Hematopoietic multipotent progenitor cell treated with erythropoietin and hydrocortisone succinate and interleukin-3 and kit ligand, for 8 days (in vitro differentiated cells): Measurements from ENCODE around the gene PRR29.
"Not testable (repeated sequence)": the region's sequence is repeated elsewhere in the genome, so short reads cannot be mapped to it uniquely, and the experiment has no call there.

Experiments used
- DNase-seq: peaks from one replicate; pipeline ENCODE4 v3.0.0-alpha.2; 2015

The PRR29 gene

GRCh38 chr17:63975541-63976092 is 22.5 kb upstream of the PRR29 start:
- DNase-seq, result no peak

GRCh38 chr17:63976702-63977101 is 21.4 kb upstream of the PRR29 start:
- peak; percentile 37 for DNase-seq

GRCh38 chr17:63978272-63979200 is 19.6 kb upstream of the PRR29 start:
- no peak for DNase-seq

- not testable (repeated sequence) for DNase-seq
Measured at GRCh38 chr17:63982641-63983040, 15.5 kb upstream of the PRR29 start.

GRCh38 chr17:63983320-63983719 is 14.8 kb upstream of the PRR29 start:
- no peak for DNase-seq

- DNase-seq, result no peak
Measured at GRCh38 chr17:63984236-63984635, 13.9 kb upstream of the PRR29 start.

- DNase-seq, result peak; percentile 61
Measured at GRCh38 chr17:63984651-63985386, 13.3 kb upstream of the PRR29 start.

GRCh38 chr17:63985387-63986140 is 12.6 kb upstream of the PRR29 start:
- no peak for DNase-seq

- DNase-seq, result no peak
Measured at GRCh38 chr17:63986821-63987220, 11.3 kb upstream of the PRR29 start.

- DNase-seq, result no peak
Measured at GRCh38 chr17:63987221-63988126, 10.7 kb upstream of the PRR29 start.

GRCh38 chr17:63988127-63988478 is 10.0 kb upstream of the PRR29 start:
- no peak for DNase-seq

GRCh38 chr17:63988741-63989621 is 9.2 kb upstream of the PRR29 start:
- DNase-seq, result no peak

- DNase-seq, result no peak
Measured at GRCh38 chr17:63989622-63990345, 8.4 kb upstream of the PRR29 start.

- DNase-seq, result no peak
Measured at GRCh38 chr17:63991611-63992010, 6.5 kb upstream of the PRR29 start.

- no peak for DNase-seq
Measured at GRCh38 chr17:63993368-63993985, 4.7 kb upstream of the PRR29 start.

- no peak for DNase-seq
Measured at GRCh38 chr17:63995626-63996025, 2.5 kb upstream of the PRR29 start.

- no peak for DNase-seq
Measured at GRCh38 chr17:63996430-63997182, 1.5 kb upstream of the PRR29 start.

GRCh38 chr17:63997341-63998048 is 656 bp upstream of the PRR29 start:
- no peak for DNase-seq
